Transverse colon (tissue), 4 donors: Measurements from ENCODE around the gene MACF1. TPM values are rescaled to one million over a fixed set of nuclear protein-coding genes. Genes with fewer than 3 reads are reported as not detected.

ENCODE experiments used
- DNase-seq: peaks from one replicate; pipeline ENCODE4 v3.0.0-alpha.2; 2019
- H3K27ac ChIP-seq, 4 donors: fragments of 200-600 bp; sonication (generic); 2 replicates each; pipeline ENCODE4 v1.5.1; 2016 to 2018; ENCODE audit warnings: inconsistent platforms in 4 of 4
- H3K27me3 ChIP-seq: fragments of 200-600 bp; sonication (generic); 2 replicates; pipeline ENCODE4 v1.5.1; 2017; ENCODE audit warnings: inconsistent platforms
- H3K36me3 ChIP-seq, 4 donors: fragments of 200-600 bp; sonication (generic); 2 replicates each; pipeline ENCODE4 v1.5.1; 2017 to 2019; ENCODE audit warnings: inconsistent platforms in 4 of 4
- H3K4me1 ChIP-seq, 4 donors: fragments of 200-600 bp; sonication (generic); 2 replicates each; pipeline ENCODE4 v1.5.1; 2017 to 2020; ENCODE audit warnings: inconsistent platforms in 4 of 4
- H3K4me3 ChIP-seq, 4 donors: fragments of 200-600 bp; sonication (generic); 1 replicate in 1 of 4; 2 replicates in 3 of 4; pipeline versions ENCODE4 v1.5.1 to v1.6.1; 2017 to 2019; ENCODE audit warnings: inconsistent platforms in 4 of 4
- H3K9me3 ChIP-seq, 2 donors: fragments of 200-600 bp; sonication (generic); 2 replicates each; pipeline ENCODE4 v1.5.1; 2017 to 2019; ENCODE audit warnings: inconsistent platforms in 2 of 2
- CTCF ChIP-seq, 5 experiments: fragments of 200-600 bp in 3 of 5; fragments of 450-650 bp in 2 of 5; sonication (generic) in 3 of 5; IDR thresholded peaks; 1 replicate in 2 of 5; 2 replicates in 3 of 5; pipeline ENCODE4 v1.5.1; 2016 to 2017; ENCODE audit warnings: antibody characterized with exemption in 5 of 5, inconsistent platforms in 3 of 5, mild to moderate bottlenecking in 2 of 5, moderate library complexity in 1 of 5
- EP300 ChIP-seq: sonication (generic); formaldehyde crosslinking; IDR thresholded peaks from one replicate; pipeline ENCODE4 v1.6.1; 2017; ENCODE audit warnings: antibody characterized with exemption, low read depth
- POLR2A ChIP-seq: fragments of 450-650 bp; IDR thresholded peaks from one replicate; pipeline ENCODE4 v1.6.1; 2016; ENCODE audit warnings: antibody characterized with exemption, mild to moderate bottlenecking, moderate library complexity
- POLR2AphosphoS5 ChIP-seq, 3 donors: sonication (generic); formaldehyde crosslinking; IDR thresholded peaks; one replicate each; pipeline ENCODE4 v1.6.1; 2016; ENCODE audit warnings: antibody characterized with exemption in 3 of 3
- WGBS, 2 donors: methylation state at CpG; one replicate each; pipeline ENCODE4 v1.1.5; 2018; ENCODE audit warnings: low coverage in 1 of 2; 5-methylcytosine and 5-hydroxymethylcytosine counted together
- in situ Hi-C, 4 donors: fragments of 200-750 bp; cut with MboI; loops; one replicate each; pipeline versions ENCODE4 v1.15.0 to v1.15.1; 2017; ENCODE audit warnings: low sequenced_read_pairs in 3 of 4, low pct_ligation_motif_present in 1 of 4, low pct_unique_long_range_greater_than_20kb in 1 of 4
- intact Hi-C: fragments of 100-400 bp; cut with DNase I; formaldehyde crosslinking; loops from one replicate; pipeline ENCODE4 v1.15.1; 2023; ENCODE audit warnings: low total_unique reads
- total RNA-seq, 4 donors: library from RNA; depleted of rRNA; stranded (reverse); fragments of >200 nt; gene quantifications; one replicate each; pipeline ENCODE4 v1.1.0, GENCODE V29; 2016

The MACF1 gene
- total RNA-seq, 4 donors from 2014 or later: 190 to 300 (median 254) TPM

GRCh38 chr1:39282537-39283216, 78.2 kb downstream of the MACF1 start:
- H3K4me1 ChIP-seq: peaks cover 0 to 7% (median 3%) of the 10 kb centered on the region in 4 donors
- intact Hi-C loops (no loop called here), in situ Hi-C loops (no loop called here)
- no peak for TF ChIP-seq CTCF (IDR thresholded peaks at IDR 0.05)
- TF ChIP-seq EP300: no peak
- no peak for TF ChIP-seq POLR2A
- no peak for TF ChIP-seq POLR2AphosphoS5 (IDR thresholded peaks at IDR 0.05)
- peaks cover 0 to 31% (median 12%) of the 10 kb centered on the region in 4 donors for H3K36me3 ChIP-seq
- 75 to 83% methylated on average over 7 to 8 of the region's 8 CpGs for WGBS, 2 donors
- H3K9me3 ChIP-seq: no peaks in the 10 kb centered on the region
- no peaks in the 10 kb centered on the region for H3K27me3 ChIP-seq
- no peak for DNase-seq
- no peak overlapping the region for H3K4me3 ChIP-seq
- H3K27ac ChIP-seq: peak overlapping the region in 3 of 4 donors; percentile 39 to 49 (median 43)

GRCh38 chr1:39283858-39284257, 79.4 kb downstream of the MACF1 start:
- H3K27me3 ChIP-seq: no peaks in the 10 kb centered on the region
- H3K27ac ChIP-seq: peak overlapping the region in 3 of 4 donors; percentile 39 to 49 (median 43)
- WGBS, 2 donors: 42% methylated on average over 1 of the region's 1 CpG; no CpG with 5 or more reads in 1 of the 2 donors
- no peaks in the 10 kb centered on the region for H3K9me3 ChIP-seq
- peaks cover 0 to 6% (median 1%) of the 10 kb centered on the region in 4 donors for H3K4me1 ChIP-seq
- TF ChIP-seq CTCF (IDR thresholded peaks at IDR 0.05) (no peak), POLR2A (no peak), POLR2AphosphoS5 (IDR thresholded peaks at IDR 0.05) (no peak), EP300 (no peak)
- in situ Hi-C loops (no loop called here), intact Hi-C loops (no loop called here)
- peaks cover 0 to 43% (median 12%) of the 10 kb centered on the region in 4 donors for H3K36me3 ChIP-seq
- DNase-seq: no peak
- no peak overlapping the region for H3K4me3 ChIP-seq

- Histone ChIP-seq H3K36me3 (peaks cover 0 to 64% (median 18%) of the 10 kb centered on the region in 4 donors), H3K4me3 (no peak overlapping the region), H3K27me3 (no peaks in the 10 kb centered on the region), H3K4me1 (peaks cover 0 to 1% (median 0%) of the 10 kb centered on the region in 4 donors), H3K9me3 (no peaks in the 10 kb centered on the region), H3K27ac (no peak overlapping the region)
- WGBS, 2 donors: 86 to 100% methylated on average over 1 of the region's 1 CpG
- TF ChIP-seq POLR2AphosphoS5 (IDR thresholded peaks at IDR 0.05): no peak
- no peak for TF ChIP-seq POLR2A
- TF ChIP-seq EP300: no peak
- no peak for TF ChIP-seq CTCF (IDR thresholded peaks at IDR 0.05)
- in situ Hi-C loops: no loop called here
- intact Hi-C loops: no loop called here
- no peak for DNase-seq
Measured at GRCh38 chr1:39287541-39287940, 83.0 kb downstream of the MACF1 start.

- Histone ChIP-seq H3K9me3 (no peaks in the 10 kb centered on the region), H3K36me3 (peaks cover 0 to 72% (median 24%) of the 10 kb centered on the region in 4 donors), H3K27ac (no peak overlapping the region), H3K27me3 (no peaks in the 10 kb centered on the region), H3K4me1 (no peaks in the 10 kb centered on the region), H3K4me3 (no peak overlapping the region)
- TF ChIP-seq POLR2A (no peak), POLR2AphosphoS5 (IDR thresholded peaks at IDR 0.05) (no peak), CTCF (IDR thresholded peaks at IDR 0.05) (no peak)
- intact Hi-C loops (no loop called here), in situ Hi-C loops (no loop called here)
- DNase-seq: no peak
- 91 to 96% methylated on average over 5 of the region's 5 CpGs for WGBS, 2 donors
Measured at GRCh38 chr1:39288735-39289465, 84.4 kb downstream of the MACF1 start.
